Renal cortical epithelial cell (primary cell): ENCODE data around the gene UNC45A. TPM values are rescaled to one million over a fixed set of nuclear protein-coding genes. Genes with fewer than 3 reads are reported as not detected.
"Not testable (repeated sequence)": the region's sequence is repeated elsewhere in the genome, so short reads cannot be mapped to it uniquely, and the experiment has no call there.

Experiments used
- DNase-seq: peaks from one replicate; pipeline ENCODE4 v3.0.0-alpha.2; 2011; ENCODE audit warnings: low read depth
- total RNA-seq: library from RNA; depleted of rRNA; stranded (reverse); fragments of >200 nt; gene quantifications from 2 replicates; pipeline ENCODE4 v1.2.3, GENCODE V29; 2014

Gene UNC45A
- 71.0 and 74.1 TPM in 2 replicates for total RNA-seq

GRCh38 chr15:90934949-90935751, at the start of gene UNC45A:
Gene UNC45A, plus strand, starts transcription at chr15:90935285. Its CDS starts 40 bp downstream, at chr15:90935325.
- peak; percentile 63 for DNase-seq

DNA sequence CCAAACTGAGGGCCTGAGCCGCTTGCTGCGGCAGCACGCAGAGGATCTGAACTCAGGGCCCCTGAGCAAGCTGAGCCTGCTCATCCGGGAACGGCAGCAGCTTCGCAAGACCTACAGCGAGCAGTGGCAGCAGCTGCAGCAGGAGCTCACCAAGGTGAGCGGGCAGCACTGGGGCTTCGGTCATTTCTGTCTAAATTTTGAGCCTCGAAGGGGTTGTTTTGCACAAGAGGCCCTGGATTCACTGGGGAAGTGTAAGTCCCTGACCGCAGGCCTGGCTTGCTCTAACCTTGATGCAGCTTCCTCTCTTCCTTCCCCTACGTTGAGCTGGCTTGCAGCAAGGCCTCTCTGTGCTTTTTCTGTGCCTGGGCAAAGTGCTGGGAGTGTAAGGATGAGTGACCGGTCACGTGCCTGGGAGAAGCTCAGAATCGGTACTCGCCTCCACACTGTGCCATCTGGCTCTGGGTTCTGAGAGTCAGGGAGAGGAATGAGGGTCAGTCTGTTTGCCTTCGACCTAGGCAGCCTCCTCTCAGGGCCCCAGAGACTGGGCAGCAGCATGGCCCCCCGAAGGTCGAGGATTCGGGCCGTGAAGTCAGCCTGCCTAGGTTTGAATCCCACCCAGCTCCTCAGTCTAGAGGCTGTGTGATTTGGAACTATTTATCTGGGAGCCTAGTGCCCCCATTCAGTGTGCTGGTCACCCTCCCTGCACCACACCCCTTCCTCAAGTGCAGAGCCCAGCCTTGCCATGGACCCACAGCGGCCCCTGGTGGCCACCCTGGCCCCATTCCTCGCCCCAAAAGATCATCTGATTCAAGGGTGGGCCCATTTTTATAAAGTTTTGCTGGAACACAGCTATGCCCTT, 49.4 kb upstream of the UNC45A start:
- DNase-seq = no peak

DNA sequence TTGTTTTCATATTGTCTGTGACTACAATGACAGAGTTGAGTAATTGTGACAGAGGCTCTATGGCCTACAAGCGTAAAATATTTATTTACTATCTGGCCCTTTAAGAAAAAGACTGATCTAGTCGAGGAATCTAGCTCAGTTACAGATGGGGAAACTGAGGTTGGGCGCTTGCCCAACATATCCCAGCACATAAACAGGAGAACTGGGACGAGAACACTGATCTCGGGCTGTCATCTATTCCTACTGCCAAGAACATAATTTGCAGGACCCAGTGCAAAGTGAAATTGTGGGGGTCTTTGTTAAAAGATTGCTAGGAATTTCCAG, 48.8 kb upstream of the UNC45A start:
- DNase-seq = no peak

DNA sequence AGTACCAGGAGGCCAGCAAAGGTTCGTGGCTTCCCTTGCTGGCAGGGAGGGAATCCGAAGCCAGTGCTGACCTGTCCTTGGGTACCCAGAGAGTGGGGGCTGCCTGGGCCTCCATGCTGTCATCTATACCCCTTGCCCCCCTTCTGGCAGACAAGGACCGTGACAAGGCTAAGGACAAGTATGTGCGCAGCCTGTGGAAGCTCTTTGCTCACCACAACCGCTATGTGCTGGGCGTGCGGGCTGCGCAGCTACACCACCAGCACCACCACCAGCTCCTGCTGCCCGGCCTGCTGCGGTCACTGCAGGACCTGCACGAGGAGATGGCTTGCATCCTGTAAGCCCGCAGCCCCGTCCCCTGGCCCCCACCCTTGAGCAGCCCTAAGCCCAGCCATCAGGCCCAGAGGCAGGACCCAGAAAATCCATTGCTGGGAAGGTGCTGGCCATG, 48.0 kb upstream of the UNC45A start:
- DNase-seq = no peak

- DNase-seq = no peak
Observed at GRCh38 chr15:90889313-90889730, 45.8 kb upstream of the UNC45A start.

DNA sequence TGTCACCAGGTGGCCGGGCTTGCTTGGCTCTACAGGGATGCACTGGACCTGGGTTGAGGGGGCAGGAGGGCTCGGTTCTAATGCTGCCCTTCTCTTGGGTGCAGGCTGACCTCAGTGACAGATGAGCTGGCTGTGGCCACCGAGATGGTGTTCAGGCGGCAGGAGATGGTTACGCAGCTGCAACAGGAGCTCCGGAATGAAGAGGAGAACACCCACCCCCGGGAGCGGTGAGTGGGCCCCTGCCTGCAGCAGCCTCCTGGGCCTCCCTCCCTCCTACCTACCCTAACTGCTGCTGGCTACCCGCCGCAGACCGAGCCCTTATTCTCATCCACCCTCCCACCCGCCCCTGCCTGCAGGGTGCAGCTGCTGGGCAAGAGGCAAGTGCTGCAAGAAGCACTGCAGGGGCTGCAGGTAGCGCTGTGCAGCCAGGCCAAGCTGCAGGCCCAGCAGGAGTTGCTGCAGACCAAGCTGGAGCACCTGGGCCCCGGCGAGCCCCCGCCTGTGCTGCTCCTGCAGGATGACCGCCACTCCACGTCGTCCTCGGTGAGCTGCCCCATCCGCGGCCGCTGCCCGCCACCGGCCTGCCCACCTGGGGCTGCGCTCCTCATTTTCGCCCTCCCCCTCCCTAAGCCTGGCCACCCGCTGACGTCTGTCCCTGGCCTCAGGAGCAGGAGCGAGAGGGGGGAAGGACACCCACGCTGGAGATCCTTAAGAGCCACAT, 45.2 kb upstream of the UNC45A start:
- no peak for DNase-seq

DNA sequence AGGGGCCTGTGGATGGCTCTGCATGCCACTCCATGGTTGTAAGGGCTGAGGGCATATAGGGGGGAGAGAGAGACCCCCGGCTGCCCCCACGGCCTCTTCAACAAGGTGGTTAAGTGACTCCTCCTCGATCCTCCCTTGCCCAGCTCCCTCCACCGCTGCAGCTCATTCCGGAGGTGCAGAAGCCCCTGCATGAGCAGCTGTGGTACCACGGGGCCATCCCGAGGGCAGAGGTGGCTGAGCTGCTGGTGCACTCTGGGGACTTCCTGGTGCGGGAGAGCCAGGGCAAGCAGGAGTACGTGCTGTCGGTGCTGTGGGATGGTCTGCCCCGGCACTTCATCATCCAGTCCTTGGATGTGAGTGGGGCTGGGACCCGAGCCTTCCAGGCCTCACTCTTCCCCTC, 44.2 kb upstream of the UNC45A start:
- no peak for DNase-seq

DNA sequence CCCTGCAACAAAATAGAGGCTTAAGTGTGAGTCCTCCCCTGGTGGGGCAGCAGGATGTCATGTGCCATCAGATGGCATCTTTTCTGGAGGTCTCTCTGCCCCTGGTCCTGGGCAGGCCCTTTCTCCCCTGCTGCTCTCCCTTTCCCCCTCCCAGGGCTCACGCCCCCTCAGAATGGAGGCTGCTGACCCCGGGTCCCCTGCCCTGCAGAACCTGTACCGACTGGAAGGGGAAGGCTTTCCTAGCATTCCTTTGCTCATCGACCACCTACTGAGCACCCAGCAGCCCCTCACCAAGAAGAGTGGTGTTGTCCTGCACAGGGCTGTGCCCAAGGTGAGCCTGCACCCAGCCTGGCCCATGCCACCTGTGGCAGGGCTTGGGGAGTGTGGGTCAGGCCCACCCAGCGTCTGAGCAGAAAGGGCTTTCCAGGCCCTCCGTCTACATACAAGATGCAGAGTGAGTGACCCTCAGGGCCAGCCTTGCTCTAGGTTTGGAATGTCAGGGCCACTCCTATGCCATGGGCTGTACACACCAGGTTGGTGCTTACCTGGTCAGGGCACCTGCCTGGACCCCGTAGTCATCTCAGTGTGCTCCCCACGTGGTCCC, 43.6 kb upstream of the UNC45A start:
- no peak for DNase-seq

GRCh38 chr15:90892023-90892422, 43.1 kb upstream of the UNC45A start:
- no peak for DNase-seq

DNA sequence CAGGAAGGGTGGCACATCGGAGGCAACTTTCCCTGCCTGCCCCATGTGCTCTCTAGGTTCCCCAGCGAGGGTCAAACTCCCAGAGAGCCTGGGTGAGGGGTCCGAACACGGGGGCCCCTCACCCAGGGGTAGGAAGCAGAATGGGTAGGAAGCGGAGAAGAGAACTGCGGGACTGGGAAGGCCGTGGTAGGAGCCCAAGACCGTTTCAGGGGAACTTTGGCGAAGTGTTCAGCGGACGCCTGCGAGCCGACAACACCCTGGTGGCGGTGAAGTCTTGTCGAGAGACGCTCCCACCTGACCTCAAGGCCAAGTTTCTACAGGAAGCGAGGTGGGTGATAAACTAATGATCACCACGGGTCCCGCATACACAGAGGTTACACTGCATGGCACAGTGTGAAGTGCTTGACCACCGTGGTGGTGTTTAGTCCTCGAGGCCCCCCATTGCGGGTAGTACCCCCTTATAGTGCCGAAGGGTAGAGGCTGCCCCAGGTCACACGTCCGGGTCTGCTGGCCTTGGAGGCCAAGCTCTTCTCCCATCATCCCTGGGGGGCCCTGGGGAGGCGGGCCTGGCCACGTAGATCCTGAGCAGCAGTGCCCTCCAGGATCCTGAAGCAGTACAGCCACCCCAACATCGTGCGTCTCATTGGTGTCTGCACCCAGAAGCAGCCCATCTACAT, 42.4 kb upstream of the UNC45A start:
- no peak for DNase-seq

- no peak for DNase-seq
Observed at GRCh38 chr15:90893175-90894090, 41.7 kb upstream of the UNC45A start.

DNA sequence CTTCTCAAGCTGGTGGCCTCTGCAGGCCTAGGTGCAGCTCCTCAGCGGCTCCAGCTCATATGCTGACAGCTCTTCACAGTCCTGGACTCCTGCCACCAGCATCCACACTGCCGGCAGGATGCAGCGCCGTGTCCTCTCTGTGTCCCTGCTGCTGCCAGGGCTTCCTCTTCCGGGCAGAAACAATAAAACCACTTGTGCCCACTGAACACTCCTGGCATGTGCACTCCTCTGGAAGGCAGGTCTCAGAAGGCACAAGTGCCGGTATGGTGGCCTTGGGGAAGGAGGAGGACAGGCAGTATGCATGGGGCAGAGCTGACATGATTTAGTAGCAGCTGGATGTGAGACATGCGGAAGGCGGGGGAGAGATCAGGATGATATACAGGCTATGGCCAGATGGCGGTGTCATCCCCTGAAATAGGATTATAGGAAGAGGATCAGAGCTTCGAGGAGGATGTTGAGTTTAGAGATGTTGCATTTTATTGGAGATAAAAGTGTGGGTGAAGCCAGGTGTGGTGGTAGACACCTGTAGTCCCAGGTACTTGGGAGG, 39.4 kb upstream of the UNC45A start:
- no peak for DNase-seq

DNA sequence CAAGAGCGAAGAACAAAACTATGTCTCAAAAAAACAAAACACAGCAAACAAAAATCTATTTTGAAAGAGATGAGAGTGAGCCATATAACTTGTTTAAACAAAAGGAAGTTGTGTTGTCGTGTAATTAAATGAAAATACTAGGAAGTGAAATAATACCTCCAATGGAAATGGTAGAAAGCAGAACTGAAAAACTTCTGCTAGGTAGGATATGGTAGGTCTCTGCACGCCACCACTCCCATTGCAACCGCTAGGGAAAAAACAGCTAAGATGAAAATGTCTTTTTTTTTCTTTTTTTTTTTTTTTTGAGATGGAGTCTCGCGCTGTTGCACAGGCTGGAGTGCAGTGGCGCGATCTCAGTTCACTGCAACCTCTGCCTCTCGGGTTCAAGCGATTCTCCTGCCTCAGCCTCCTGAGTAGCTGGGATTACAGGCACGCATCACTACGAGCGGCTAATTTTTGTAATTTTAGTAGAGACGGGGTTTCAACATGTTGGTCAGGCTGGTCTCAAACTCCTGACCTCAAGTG, 37.9 kb upstream of the UNC45A start:
- DNase-seq = not testable (repeated sequence)

DNA sequence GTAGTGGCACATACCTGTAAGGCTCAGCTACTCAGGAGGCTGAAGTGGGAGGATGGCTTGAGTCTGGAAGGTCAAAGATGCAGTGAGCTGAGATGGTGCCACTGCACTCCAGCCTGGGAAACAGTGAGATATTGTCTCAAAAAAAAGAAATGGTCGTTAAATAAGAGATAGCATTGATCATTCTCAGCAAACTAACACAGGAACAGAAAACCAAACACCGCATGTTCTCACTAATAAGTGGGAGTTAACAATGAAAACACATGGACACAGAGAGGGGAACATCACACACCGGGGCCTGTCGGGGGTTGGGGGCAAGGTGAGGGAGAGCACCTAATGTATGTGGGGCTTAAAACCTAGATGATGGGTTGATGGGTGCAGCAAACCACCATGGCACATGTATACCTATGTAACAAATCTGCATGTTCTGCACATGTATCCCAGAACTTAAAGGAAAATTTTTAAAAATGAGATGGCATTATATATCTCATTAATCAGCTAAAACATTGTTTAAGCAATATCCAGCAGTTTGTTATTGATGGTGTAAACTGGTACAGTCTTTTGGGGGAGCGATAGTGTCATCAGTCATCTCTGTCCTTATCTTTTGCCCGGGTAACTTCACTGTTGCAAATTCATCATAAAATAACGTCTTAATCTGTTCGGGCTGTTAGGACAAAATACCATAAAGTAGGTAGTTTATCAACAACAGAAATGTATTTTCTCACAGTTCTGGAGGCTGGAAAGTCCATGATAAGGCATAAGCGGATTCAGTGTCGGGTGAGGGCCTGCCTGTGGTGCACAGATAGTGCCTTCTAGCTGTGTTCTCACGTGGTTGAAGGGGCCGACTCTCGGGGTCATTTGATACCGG, 33.7 kb upstream of the UNC45A start:
- DNase-seq = no peak

DNA sequence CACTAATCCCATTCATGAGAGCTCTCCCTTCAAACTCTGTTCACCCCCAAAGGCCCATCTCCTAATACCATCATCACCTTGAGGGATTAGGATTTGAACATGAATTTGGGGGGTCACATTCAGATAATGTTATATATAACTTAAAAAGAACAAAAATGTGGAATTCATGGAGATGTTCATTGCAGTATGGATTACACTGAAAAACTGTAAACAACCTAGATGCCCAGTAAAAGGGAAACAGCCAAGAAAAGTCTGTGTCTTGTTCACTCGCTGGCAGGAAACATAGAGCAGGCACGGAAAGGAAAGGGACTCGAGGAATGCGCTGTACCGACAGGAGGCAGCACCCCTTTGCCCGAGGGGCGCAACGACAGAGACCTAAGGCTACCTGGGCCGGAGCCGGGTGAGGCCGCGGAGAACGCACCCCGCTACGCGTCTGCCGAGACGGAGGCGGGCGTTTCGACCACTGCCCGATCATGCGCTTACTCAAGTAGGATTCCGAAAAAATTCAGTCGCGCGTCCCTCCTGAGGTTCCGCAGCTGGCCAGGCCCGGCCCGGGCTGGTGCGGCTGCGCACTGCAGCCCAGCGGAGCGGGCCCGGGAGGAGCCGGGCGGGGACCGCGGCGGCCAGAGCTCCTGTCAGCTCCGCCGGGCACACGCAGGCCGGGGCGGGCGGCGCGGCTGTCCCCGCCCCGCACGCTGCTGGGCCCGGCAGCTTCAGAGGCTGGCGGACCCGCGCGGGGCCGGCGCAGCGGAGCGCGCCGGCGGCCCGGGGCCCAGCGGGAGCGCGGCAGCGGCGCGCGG, 32.8 kb upstream of the UNC45A start:
- DNase-seq = peak; percentile 57

- peak; percentile 12 for DNase-seq
Observed at GRCh38 chr15:90902840-90903732, 32.0 kb upstream of the UNC45A start, which contains the start of gene MAN2A2. Gene MAN2A2, plus strand, starts transcription at chr15:90903302. Its CDS starts 906 bp downstream, at chr15:90904208.
